HG02763 (cell line): ENCODE data around the gene NT5M.
"Not testable (repeated sequence)": the region's sequence is repeated elsewhere in the genome, so short reads cannot be mapped to it uniquely, and the experiment has no call there.

Experiments
- ATAC-seq: cut with Tn5 transposase; IDR thresholded peaks from one replicate; pipeline ENCODE4 v1.9.1; 2021; ENCODE audit warnings: mild to moderate bottlenecking, moderate library complexity; ENCODE audit not compliant: unreplicated experiment

Gene NT5M

GRCh38 chr17:17366941-17367875, 64.0 kb downstream of the NT5M start:
- ATAC-seq = no peak

GRCh38 chr17:17367931-17368330, 64.8 kb downstream of the NT5M start:
- ATAC-seq = no peak

DNA sequence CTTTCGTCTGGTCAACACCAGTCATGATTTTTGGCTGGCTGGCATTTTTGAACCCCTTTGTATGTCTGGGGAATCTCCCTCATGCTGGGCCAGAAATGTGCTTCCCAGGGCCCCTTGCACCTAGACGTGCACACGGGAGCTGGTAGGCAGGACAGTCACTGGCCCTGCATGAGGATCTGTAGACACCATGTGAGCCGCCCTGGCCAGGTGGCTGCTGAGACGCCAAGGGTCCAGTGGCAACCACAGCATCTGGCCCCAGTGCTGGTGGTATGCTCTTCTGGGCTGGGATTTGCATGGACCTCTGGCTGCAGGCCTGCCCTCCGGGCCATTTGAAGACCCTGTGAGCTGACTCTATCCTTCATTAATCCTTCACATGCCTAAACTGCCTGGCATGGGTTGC, 67.5 kb downstream of the NT5M start:
- ATAC-seq = no peak

DNA sequence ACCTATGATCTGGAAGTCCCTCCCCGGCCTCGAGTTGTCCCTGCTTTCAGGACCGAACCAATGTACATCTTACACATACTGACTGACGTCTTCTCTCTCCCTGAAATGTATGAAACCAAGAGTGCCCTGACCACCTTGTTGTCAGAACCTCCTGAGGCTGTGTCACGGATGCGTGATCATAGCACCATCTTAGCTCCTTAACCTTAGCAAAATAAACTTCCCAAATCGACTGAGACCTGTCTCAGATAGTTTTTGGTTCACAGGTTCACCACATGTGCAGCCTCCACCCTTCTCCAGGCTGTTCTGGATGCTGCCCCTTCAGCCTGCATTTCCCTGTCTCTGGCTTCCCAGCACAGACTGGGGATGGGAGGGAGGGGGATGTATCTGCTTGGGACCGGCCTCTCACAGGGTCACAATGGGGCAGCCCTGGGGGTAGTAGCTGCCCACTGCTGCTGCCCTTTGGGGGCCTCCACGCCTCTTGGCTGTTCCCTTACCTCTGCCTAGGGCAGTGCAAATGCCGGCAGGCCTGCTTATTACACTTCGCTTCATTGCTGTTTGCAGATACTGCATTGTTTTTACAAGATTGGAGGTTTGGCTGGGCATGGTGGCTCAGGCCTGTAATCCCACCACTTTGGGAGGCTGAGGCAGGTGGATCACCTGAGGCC, 69.8 kb downstream of the NT5M start:
- no peak for ATAC-seq

DNA sequence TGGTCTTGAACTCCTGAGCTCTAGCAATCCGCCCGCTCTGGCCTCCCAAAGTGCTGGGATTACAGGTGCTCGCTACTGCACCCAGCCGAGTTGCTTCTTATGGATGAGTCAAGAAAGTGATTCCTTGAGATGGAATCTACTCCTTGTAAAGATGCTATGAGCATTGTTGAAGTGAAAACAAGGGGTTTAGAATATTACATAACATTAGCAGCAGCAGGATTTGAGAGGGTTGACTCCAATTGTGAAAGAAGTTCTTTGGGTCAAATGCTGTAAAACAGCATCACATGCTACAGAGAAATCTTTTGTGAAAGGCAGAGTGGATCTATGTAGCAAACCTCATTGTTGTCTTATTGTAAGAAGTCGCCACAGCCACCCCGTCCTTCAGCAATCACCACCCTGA, 72.7 kb downstream of the NT5M start:
- no peak for ATAC-seq

- no peak for ATAC-seq
Observed at GRCh38 chr17:17376362-17376761, 73.2 kb downstream of the NT5M start.

- ATAC-seq = no peak
Observed at GRCh38 chr17:17377071-17377967, 74.1 kb downstream of the NT5M start.

DNA sequence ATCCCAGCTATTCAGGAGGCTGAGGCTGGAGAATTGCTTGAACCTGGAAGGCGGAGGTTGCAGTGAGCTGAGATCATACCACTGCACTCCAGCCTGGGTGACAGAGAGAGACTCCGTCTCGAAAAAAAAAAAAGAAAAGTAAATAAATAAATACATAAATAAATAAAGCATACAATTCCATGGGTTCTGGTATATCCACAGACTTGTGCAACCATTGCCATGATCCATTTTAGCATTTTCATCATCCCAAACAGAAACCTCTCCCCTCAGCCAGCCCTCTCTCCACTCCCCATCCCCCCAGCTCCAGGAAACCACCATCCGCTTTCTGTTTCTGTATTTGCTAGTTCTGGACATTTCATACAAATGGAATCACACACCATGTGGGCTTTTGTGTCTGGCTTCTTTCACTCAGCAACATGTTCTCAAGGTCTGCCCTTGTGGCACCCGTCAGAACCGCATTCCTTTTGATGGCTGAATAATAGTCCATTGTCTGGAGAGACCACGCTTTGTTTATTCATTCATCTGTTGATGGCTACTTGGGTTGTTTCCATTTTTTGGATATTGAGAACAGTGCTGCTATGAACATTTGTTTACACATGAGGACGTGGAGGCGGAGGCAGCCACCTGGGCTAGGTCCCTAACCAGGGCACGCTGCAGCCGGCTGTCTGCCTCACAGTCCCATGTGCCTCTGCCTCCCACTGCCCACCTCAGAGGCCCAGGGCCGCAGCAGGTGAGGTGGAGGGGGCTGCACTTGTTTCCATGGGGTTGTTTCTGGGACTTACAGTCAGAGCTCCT, 76.2 kb downstream of the NT5M start:
- no peak for ATAC-seq

- ATAC-seq = no peak
Observed at GRCh38 chr17:17380145-17380925, 77.2 kb downstream of the NT5M start.

DNA sequence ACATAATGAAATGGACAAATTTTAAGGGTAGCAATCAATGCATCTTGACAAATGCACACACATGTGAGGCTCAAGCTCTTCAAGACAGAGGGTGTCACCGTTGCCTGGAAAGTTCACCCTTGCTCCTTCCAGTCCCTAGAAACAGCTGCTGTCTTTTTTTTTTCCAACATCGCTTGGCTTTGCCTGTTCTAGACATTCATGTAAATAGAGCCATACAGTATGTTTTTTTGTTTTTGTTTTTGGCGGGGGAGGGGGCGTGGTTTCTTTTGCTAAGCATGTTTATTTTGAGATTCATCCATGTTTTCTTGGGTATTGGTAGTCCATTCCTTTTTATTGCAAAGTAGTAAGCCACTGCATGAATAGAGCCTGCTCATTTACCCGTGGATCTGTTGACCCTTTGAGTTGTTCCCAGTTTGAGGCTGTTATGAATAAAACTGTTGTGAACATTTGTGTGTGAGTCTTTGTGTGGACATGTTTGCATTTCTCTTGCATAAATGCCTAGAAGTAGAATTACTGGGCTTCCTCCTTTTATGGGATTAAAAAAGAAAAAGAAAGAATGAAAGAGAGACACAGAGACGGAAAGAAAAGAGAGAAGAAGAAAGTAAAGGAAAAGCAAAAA, 78.4 kb downstream of the NT5M start:
- ATAC-seq = no peak

GRCh38 chr17:17382065-17382459, 78.9 kb downstream of the NT5M start:
- ATAC-seq = no peak

DNA sequence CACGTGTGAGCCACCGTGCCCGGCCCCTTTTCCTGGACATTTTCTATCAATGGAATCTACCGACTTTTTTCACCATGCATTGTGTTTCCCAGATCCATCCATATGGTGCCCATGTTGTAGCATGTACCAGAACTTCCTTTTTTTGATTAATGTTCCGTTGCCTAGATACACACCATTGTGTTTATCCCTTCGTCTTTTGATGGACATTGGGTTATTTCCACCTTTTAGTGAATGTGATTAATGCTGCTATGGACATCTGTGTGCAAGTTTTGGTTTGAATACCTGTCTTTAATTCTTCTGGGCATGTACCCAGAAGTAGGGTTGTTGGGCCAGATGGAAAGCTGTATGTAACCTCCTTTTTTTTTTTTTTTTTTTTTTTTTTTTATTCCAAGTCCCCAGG, 79.8 kb downstream of the NT5M start:
- ATAC-seq = no peak

DNA sequence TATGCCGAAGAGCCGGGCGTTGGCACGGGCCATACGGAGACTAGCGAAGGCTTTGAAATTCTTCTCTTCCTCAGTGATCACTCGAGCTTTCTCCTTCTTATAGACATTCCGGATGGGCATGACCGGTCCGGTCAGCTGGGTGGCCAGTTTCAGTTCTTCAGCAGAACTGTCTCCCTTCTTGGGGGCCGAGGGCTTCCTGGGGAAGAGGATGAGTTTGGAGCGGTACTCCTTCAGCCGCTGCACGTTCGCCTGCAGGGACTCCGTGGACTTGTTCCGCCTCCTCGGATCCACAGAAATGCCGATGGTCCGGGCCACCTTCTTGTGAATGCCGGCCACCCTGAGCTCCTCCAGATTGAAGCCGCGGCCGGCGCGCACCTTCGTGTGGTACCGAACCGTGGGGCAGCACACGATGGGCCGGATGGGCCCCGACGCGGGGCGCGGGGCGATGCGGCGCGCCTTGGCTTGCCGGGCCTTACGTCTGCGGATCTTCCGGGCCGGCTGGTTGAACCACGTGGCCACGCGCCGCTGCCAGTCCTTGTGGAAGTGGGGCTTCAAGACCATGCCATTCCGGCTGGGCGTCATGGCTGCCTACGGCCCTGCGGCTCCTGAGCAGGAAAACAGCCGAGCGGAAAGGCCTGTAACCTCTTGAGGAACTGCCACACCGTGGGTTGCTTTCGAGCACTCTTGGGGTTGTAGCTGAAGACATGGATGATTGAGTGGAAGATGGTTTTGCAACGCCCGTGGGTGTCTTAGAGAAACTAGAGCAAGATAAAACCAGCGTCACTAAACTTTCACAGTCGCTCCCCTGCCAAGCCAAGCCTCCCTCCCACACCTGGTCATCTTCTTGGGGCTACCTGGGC, 80.5 kb downstream of the NT5M start:
- not testable (repeated sequence) for ATAC-seq

GRCh38 chr17:17384291-17384615, 81.1 kb downstream of the NT5M start:
- no peak for ATAC-seq

- no peak for ATAC-seq
Observed at GRCh38 chr17:17384961-17385360, 81.8 kb downstream of the NT5M start.

- no peak for ATAC-seq
Observed at GRCh38 chr17:17385491-17385890, 82.3 kb downstream of the NT5M start.

- ATAC-seq = no peak
Observed at GRCh38 chr17:17386094-17386800, 83.1 kb downstream of the NT5M start.

DNA sequence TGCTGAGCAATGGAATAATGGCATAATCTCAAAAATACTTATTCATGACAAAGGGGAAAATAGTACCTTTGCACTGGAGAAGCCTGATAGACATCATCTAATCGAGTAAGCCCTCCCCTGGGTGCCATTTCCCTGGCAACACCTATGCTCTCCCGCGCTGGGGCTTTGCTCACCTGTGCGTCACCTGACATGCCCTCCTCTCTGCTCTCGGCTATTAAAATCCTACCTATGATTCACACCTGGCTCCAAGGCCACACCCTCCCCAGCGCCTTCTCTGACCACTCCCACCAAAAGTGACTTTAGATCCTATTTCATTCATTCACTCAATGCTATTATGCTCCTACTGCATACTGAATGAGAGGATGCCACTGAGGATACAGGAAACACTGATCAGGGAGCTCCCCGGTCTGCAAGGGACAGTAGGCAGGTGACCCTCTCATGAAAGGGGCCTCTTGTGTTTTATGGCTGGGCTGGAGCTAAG, 83.9 kb downstream of the NT5M start:
- no peak for ATAC-seq
